ENCODE measurements around the gene UFD1.

The UFD1 gene

DNA sequence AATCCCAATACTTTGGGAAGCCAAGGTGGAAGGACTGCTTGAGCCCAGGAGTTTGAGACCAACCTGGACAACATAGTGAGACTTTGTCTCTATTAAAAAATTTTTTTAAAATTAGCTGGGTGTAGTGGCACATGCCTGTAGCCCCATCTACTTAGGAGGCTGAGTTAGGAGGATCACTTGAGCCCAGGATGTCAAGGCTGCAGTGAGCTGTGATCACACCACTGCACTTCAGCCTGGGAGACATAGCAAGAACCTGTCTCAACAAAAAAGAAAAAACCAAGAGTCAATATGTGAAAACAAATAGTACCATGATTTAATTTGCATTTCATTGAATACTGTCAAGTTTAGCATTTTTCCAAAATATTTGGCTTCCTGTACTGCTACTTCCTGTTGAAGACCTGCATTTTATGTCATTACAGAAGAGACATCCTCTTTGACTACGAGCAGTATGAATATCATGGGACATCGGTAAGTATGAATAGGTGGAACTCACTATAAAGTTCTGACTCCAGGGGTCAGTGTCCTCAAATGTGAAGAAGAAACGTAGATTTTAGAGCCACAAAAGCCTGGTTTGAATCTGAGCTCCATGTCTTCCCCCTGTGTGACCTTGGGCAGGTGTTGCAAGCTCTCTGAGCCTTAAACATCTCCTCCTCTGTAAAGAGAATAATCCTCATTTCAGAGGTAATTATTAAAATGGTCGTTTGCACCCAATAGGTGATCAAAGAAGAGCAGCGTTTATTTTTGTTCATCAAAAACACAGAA lies 16.8 kb upstream of the UFD1 start:
- peak; percentile 11 for TF ChIP-seq CTCF (conservative IDR thresholded peaks at IDR 0.05; ENCODE audit: low read depth, low read length)
- DNase-seq (ENCODE audit: low read depth), result no peak
- H3K4me3 ChIP-seq (ENCODE audit: low read length), result no peak overlapping the region

- DNase-seq (ENCODE audit: low read depth), result no peak
- no peak for TF ChIP-seq CTCF (conservative IDR thresholded peaks at IDR 0.05; ENCODE audit: low read depth, low read length)
- no peak overlapping the region for H3K4me3 ChIP-seq (ENCODE audit: low read length)
Measured at GRCh38 chr22:19494676-19495173, 15.7 kb upstream of the UFD1 start.

DNA sequence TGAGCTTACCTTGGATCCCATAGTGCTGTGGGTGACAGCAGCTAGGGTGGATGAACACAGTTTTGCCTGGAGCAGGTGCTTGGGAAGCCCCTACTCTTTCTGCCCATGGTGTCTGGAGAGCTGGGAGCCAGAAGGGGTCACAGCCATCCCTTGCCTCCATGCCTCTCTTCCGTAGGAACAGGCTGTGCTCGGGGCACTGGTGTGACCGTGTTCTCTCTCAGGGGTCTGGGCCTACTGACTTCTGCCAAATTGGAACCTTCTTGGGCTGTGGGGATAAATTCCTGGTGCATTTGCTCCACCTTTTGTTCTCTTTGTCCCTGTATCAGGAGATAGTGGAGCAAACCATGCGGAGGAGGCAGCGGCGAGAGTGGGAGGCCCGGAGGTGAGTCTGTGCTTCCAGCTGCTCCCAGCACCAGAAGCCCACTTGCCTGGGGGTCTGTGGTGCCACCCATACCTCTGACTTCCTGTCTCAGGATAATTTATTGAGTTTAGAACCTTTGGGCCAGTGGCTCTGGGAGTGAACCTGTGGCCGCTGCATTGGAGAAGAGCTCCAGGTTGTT lies 15.1 kb upstream of the UFD1 start:
- DNase-seq (ENCODE audit: low read depth), result no peak
- H3K4me3 ChIP-seq (ENCODE audit: low read length), result no peak overlapping the region
- no peak for TF ChIP-seq CTCF (conservative IDR thresholded peaks at IDR 0.05; ENCODE audit: low read depth, low read length)

- no peak for TF ChIP-seq CTCF (conservative IDR thresholded peaks at IDR 0.05; ENCODE audit: low read depth, low read length)
- no peak overlapping the region for H3K4me3 ChIP-seq (ENCODE audit: low read length)
- DNase-seq (ENCODE audit: low read depth), result no peak
Measured at GRCh38 chr22:19492504-19493174, 13.6 kb upstream of the UFD1 start.

GRCh38 chr22:19490628-19491230 lies 11.7 kb upstream of the UFD1 start:
- H3K4me3 ChIP-seq (ENCODE audit: low read length), result no peak overlapping the region
- TF ChIP-seq CTCF (conservative IDR thresholded peaks at IDR 0.05; ENCODE audit: low read depth, low read length), result no peak
- no peak for DNase-seq (ENCODE audit: low read depth)

DNA sequence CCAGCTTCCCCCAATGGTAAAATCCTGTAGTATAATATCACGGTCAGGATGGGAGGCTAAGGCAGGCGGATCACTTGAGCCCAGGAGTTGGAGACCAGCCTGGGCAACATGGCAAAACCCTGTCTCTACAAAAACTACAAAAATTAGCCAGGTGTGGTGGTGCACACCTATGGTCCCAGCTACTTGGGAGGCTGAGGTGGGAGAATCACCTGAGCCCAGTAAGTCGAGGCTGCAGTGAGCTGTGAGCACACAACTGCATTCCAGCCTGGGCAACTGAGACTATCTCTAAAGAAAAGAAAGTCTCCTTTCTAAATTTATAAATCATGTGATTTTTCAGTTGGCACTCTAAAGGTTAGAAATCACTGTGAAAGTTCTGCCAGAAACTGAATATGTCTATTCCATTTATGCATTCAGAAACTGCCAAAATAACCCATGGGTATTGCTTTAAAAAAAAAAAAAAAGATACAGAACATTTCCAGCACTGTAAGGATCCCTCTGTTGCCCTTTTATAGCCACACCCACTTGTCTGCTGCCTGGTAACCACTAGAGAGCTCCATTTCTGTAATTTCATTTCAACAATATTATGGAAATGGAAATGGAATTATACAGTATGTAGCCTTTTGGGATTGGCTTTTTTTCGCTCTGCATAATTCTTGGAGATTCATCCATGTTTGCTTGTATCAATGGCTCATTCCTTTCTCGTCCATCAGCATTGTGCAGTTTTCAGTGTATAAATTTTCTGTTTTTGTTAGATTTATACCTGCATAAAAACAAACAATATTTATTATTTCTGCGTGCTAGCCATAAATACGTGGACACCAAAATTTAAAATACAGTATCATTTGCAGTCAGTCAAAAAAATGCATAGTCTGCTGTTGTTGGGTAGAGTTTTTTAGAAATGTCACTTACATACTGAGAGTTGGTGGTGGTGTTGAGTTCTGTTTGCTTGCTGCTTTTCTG lies 10.2 kb upstream of the UFD1 start:
- no peak for DNase-seq (ENCODE audit: low read depth)
- peak; percentile 25 for TF ChIP-seq CTCF (conservative IDR thresholded peaks at IDR 0.05; ENCODE audit: low read depth, low read length)
- no peak overlapping the region for H3K4me3 ChIP-seq (ENCODE audit: low read length)

Measured in retinal pigment epithelial cell (primary cell).